Stomach (tissue), 9 donors: ENCODE measurements around the gene MEFV. TPM values are rescaled to one million over a fixed set of nuclear protein-coding genes. Genes with fewer than 3 reads are reported as not detected.
"Not testable (repeated sequence)": the region's sequence is repeated elsewhere in the genome, so short reads cannot be mapped to it uniquely, and the experiment has no call there.

Experiments used
- DNase-seq, 2 donors: peaks; one replicate each; pipeline versions ENCODE4 v3.0.0 to v3.0.0-alpha.2; 2013 to 2019
- H3K27ac ChIP-seq, 5 donors: fragments of 200-600 bp in 4 of 5; sonication (generic) in 4 of 5; one replicate each; pipeline ENCODE4 v1.5.1; 2013 to 2019; ENCODE audit warnings: mild to moderate bottlenecking in 1 of 5, moderate library complexity in 1 of 5
- H3K27me3 ChIP-seq, 3 donors: fragments of 200-600 bp; sonication (generic); one replicate each; pipeline ENCODE4 v1.5.1; 2017 to 2019; ENCODE audit warnings: mixed run types in 1 of 3
- H3K36me3 ChIP-seq, 4 donors: fragments of 200-600 bp; sonication (generic); 1 replicate in 3 of 4; 2 replicates in 1 of 4; pipeline ENCODE4 v1.5.1; 2016 to 2019
- H3K4me1 ChIP-seq, 4 donors: fragments of 200-600 bp; sonication (generic); one replicate each; pipeline ENCODE4 v1.5.1; 2016 to 2019
- H3K4me3 ChIP-seq, 4 donors: fragments of 200-600 bp; sonication (generic) in 3 of 4; one replicate each; pipeline ENCODE4 v1.5.1; 2016 to 2019; ENCODE audit warnings: mild to moderate bottlenecking in 1 of 4
- H3K9me3 ChIP-seq, 4 donors: fragments of 200-600 bp; sonication (generic); one replicate each; pipeline ENCODE4 v1.5.1; 2016 to 2019
- CTCF ChIP-seq, 7 experiments: fragments of 450-650 bp in 4 of 7; fragments of 200-600 bp in 3 of 7; sonication (generic) in 3 of 7; IDR thresholded peaks; one replicate each; pipeline ENCODE4 v1.5.1; 2016 to 2019; ENCODE audit warnings: antibody characterized with exemption in 7 of 7, control low read depth in 2 of 7, mild to moderate bottlenecking in 1 of 7
- EP300 ChIP-seq: sonication (generic); formaldehyde crosslinking; IDR thresholded peaks from one replicate; pipeline ENCODE4 v1.6.1; 2017; ENCODE audit warnings: antibody characterized with exemption
- POLR2A ChIP-seq, 4 donors: fragments of 450-650 bp; IDR thresholded peaks; one replicate each; pipeline ENCODE4 v1.6.1; 2016; ENCODE audit warnings: antibody characterized with exemption in 4 of 4, control low read depth in 2 of 4, mild to moderate bottlenecking in 1 of 4, moderate library complexity in 1 of 4
- POLR2AphosphoS5 ChIP-seq, 3 donors: sonication (generic); formaldehyde crosslinking; IDR thresholded peaks; one replicate each; pipeline ENCODE4 v1.6.1; 2016; ENCODE audit warnings: antibody characterized with exemption in 3 of 3
- WGBS, 5 donors: extraction: QIAGEN DNeasy Blood & Tissue Kit in 3 of 5; methylation state at CpG; one replicate each; pipeline versions ENCODE4 v1.1.5 to v1.1.7; 2013 to 2018; 5-methylcytosine and 5-hydroxymethylcytosine counted together
- intact Hi-C: fragments of 100-400 bp; cut with DNase I; formaldehyde crosslinking; loops from one replicate; pipeline ENCODE4 v1.15.1; 2023; ENCODE audit warnings: low total_unique reads
- polyA plus RNA-seq, 3 donors: library from polyadenylated mRNA; stranded (reverse); fragments of 200-250 nt; gene quantifications; one replicate each; pipeline ENCODE4 v1.2.3, GENCODE V29; 2013
- total RNA-seq, 5 donors: library from RNA; depleted of rRNA; stranded (reverse); fragments of >200 nt; gene quantifications; one replicate each; pipeline versions ENCODE4 v1.1.0 to v1.2.3, GENCODE V29; 2014 to 2016
- donor health status: healthy with polysubstance abuse.
- donor health status: Bipolar disorder and iron deficiency.
- donor health status: healthy.

MEFV gene
- total and polyA plus RNA-seq, 8 donors, result 0.15 to 24.5 (median 0.80) TPM

GRCh38 chr16:3214904-3215600, 41.4 kb downstream of the MEFV start:
- intact Hi-C loops, result no loop called here
- 38 to 53% (median 41%) methylated on average over 7 of the region's 7 CpGs for WGBS, 5 donors
- peaks cover 0 to 16% (median 10%) of the 10 kb centered on the region in 4 donors for H3K9me3 ChIP-seq
- H3K36me3 ChIP-seq, result no peaks in the 10 kb centered on the region
- no peaks in the 10 kb centered on the region for H3K4me1 ChIP-seq
- peak in 1 of 2 donors; percentile 27 for DNase-seq
- peak overlapping the region in 1 of 5 donors; percentile 8 for H3K27ac ChIP-seq
- no peak overlapping the region for H3K4me3 ChIP-seq
- peaks cover 0 to 5% (median 0%) of the 10 kb centered on the region in 3 donors for H3K27me3 ChIP-seq
- TF ChIP-seq POLR2AphosphoS5 (IDR thresholded peaks at IDR 0.05), result no peak
- TF ChIP-seq EP300, result no peak
- no peak for TF ChIP-seq CTCF (IDR thresholded peaks at IDR 0.05)
- TF ChIP-seq POLR2A (IDR thresholded peaks at IDR 0.05), result no peak

- peaks cover 0 to 11% (median 6%) of the 10 kb centered on the region in 4 donors for H3K9me3 ChIP-seq
- 47 to 77% (median 64%) methylated on average over 1 of the region's 1 CpG for WGBS, 5 donors
Measured at GRCh38 chr16:3212567-3212966, 43.9 kb downstream of the MEFV start.

GRCh38 chr16:3212006-3212405, 44.4 kb downstream of the MEFV start:
- Histone ChIP-seq H3K9me3 (peaks cover 0 to 16% (median 10%) of the 10 kb centered on the region in 4 donors), H3K4me3 (no peak overlapping the region), H3K4me1 (no peaks in the 10 kb centered on the region), H3K36me3 (no peaks in the 10 kb centered on the region), H3K27me3 (peaks cover 0 to 30% (median 0%) of the 10 kb centered on the region in 3 donors), H3K27ac (no peak overlapping the region)
- TF ChIP-seq POLR2A (IDR thresholded peaks at IDR 0.05) (no peak), CTCF (IDR thresholded peaks at IDR 0.05) (no peak), EP300 (no peak), POLR2AphosphoS5 (IDR thresholded peaks at IDR 0.05) (no peak)
- WGBS, 5 donors, result 76 to 88% (median 85%) methylated on average over 3 of the region's 3 CpGs
- DNase-seq, result no peak
- intact Hi-C loops, result no loop called here

More at GRCh38 chr16:3212567-3212966, 43.9 kb downstream of the MEFV start:
- intact Hi-C loops, result no loop called here
- TF ChIP-seq EP300, result no peak
- no peak for TF ChIP-seq CTCF (IDR thresholded peaks at IDR 0.05)
- no peak for TF ChIP-seq POLR2AphosphoS5 (IDR thresholded peaks at IDR 0.05)
- TF ChIP-seq POLR2A (IDR thresholded peaks at IDR 0.05), result no peak
- Histone ChIP-seq H3K27me3 (peaks cover 0 to 25% (median 0%) of the 10 kb centered on the region in 3 donors), H3K27ac (no peak overlapping the region), H3K4me3 (no peak overlapping the region), H3K36me3 (no peaks in the 10 kb centered on the region), H3K4me1 (no peaks in the 10 kb centered on the region)
- DNase-seq, result no peak

- no peak for DNase-seq
- intact Hi-C loops, result no loop called here
- peaks cover 0 to 51% (median 0%) of the 10 kb centered on the region in 3 donors for H3K27me3 ChIP-seq
- H3K27ac ChIP-seq, result no peak overlapping the region
- H3K9me3 ChIP-seq, result peaks cover 10 to 56% (median 43%) of the 10 kb centered on the region in 4 donors
- no peak overlapping the region for H3K4me3 ChIP-seq
- no peaks in the 10 kb centered on the region for H3K4me1 ChIP-seq
- TF ChIP-seq POLR2A (IDR thresholded peaks at IDR 0.05), result no peak
- TF ChIP-seq EP300, result no peak
- TF ChIP-seq POLR2AphosphoS5 (IDR thresholded peaks at IDR 0.05), result no peak
- no peak for TF ChIP-seq CTCF (IDR thresholded peaks at IDR 0.05)
- WGBS, 5 donors, result 63 to 74% (median 69%) methylated on average over 19 of the region's 19 CpGs
- H3K36me3 ChIP-seq, result no peaks in the 10 kb centered on the region
Measured at GRCh38 chr16:3207086-3207953, 49.1 kb downstream of the MEFV start.

- WGBS, 5 donors, result 54 to 63% (median 56%) methylated on average over 3 of the region's 3 CpGs
- H3K4me1 ChIP-seq, H3K4me3 ChIP-seq, intact Hi-C loops, DNase-seq, H3K27ac ChIP-seq, H3K36me3 ChIP-seq: not testable (repeated sequence)
- Histone ChIP-seq H3K9me3 (peaks cover 10 to 62% (median 43%) of the 10 kb centered on the region in 4 donors), H3K27me3 (peaks cover 0 to 51% (median 0%) of the 10 kb centered on the region in 3 donors)
Measured at GRCh38 chr16:3205939-3206338, 50.5 kb downstream of the MEFV start.
